Measurements from ENCODE around the gene RANBP1.
A peak's percentile ranks its signal among the peaks of the same experiment; 100 is the strongest.

- TF ChIP-seq POLR2AphosphoS5 (IDR thresholded peaks at IDR 0.05; ENCODE audit: control insufficient read depth, insufficient read depth, low read depth, low read length) = 0 out of 2 replicates have a peak, but pooled peaks have one; percentile 1
- no peak for TF ChIP-seq ZNF274 (IDR thresholded peaks at IDR 0.05; ENCODE audit: borderline replicate concordance, low read depth, low read length)
- TF ChIP-seq PTRF (tag; IDR thresholded peaks at IDR 0.05) = no peak
- no peak for TF ChIP-seq MAFK (IDR thresholded peaks at IDR 0.05; ENCODE audit: low read length)
- TF ChIP-seq ZNF282 (CRISPR knock-in tag; IDR thresholded peaks at IDR 0.05) = no peak
- TF ChIP-seq CTCF (IDR thresholded peaks at IDR 0.05 in 2 of 3, conservative IDR thresholded peaks at IDR 0.05 in 1 of 3; ENCODE audit: insufficient read depth in 2 of 3, low read depth in 1 of 3, low read length in 3 of 3) = no peak; a peak in 1 of 6 replicates
- TF ChIP-seq, protein P1, sequence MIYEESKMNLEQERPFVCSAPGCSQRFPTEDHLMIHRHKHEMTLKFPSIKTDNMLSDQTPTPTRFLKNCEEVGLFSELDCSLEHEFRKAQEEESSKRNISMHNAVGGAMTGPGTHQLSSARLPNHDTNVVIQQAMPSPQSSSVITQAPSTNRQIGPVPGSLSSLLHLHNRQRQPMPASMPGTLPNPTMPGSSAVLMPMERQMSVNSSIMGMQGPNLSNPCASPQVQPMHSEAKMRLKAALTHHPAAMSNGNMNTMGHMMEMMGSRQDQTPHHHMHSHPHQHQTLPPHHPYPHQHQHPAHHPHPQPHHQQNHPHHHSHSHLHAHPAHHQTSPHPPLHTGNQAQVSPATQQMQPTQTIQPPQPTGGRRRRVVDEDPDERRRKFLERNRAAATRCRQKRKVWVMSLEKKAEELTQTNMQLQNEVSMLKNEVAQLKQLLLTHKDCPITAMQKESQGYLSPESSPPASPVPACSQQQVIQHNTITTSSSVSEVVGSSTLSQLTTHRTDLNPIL (CRISPR knock-in tag; IDR thresholded peaks at IDR 0.05) = no peak
- TF ChIP-seq SMAD2 (IDR thresholded peaks at IDR 0.05; ENCODE audit: low read depth, low read length) = no peak
- peak; percentile 88 for TF ChIP-seq POLR2A (conservative IDR thresholded peaks at IDR 0.05)
- no peak for TF ChIP-seq SNRNP70 (optimal IDR thresholded peaks at IDR 0.05; ENCODE audit: low read depth, low read length)
- no peak for TF ChIP-seq DPF2 (IDR thresholded peaks at IDR 0.05)
- TF ChIP-seq PBX2 (CRISPR knock-in tag; IDR thresholded peaks at IDR 0.05; ENCODE audit: low read depth) = no peak
- TF ChIP-seq PBX2 (tag; conservative IDR thresholded peaks at IDR 0.05; ENCODE audit: low read depth) = no peak
These were observed 12.1 kb downstream of the RANBP1 start for GRCh38 chr22:20127869-20128618.

All from K562 (cell line).